ENCODE results near the gene VPS26C.

The VPS26C gene

GRCh38 chr21:37251294-37251634 lies 15.9 kb downstream of the VPS26C start:
- FAIRE-seq, result no peak
- TF ChIP-seq POLR2A (IDR thresholded peaks at IDR 0.05; ENCODE audit: low read depth, low read length), result no peak
- no peak for DNase-seq (ENCODE audit: insufficient read length, low spot score)

GRCh38 chr21:37249112-37249904 lies 17.8 kb downstream of the VPS26C start:
- no peak for TF ChIP-seq POLR2A (IDR thresholded peaks at IDR 0.05; ENCODE audit: low read depth, low read length)
- FAIRE-seq (no peak), DNase-seq (ENCODE audit: insufficient read length, low spot score) (no peak)

GRCh38 chr21:37248298-37248697 lies 18.8 kb downstream of the VPS26C start:
- no peak for TF ChIP-seq POLR2A (IDR thresholded peaks at IDR 0.05; ENCODE audit: low read depth, low read length)
- DNase-seq (ENCODE audit: insufficient read length, low spot score), result no peak
- no peak for FAIRE-seq

- no peak for FAIRE-seq
- DNase-seq (ENCODE audit: insufficient read length, low spot score), result no peak
- TF ChIP-seq POLR2A (IDR thresholded peaks at IDR 0.05; ENCODE audit: low read depth, low read length), result no peak
Observed at GRCh38 chr21:37245151-37245550, 22.0 kb downstream of the VPS26C start.

GRCh38 chr21:37244501-37245095 lies 22.5 kb downstream of the VPS26C start:
- DNase-seq (ENCODE audit: insufficient read length, low spot score) (no peak), FAIRE-seq (no peak)
- no peak for TF ChIP-seq POLR2A (IDR thresholded peaks at IDR 0.05; ENCODE audit: low read depth, low read length)

GRCh38 chr21:37243961-37244360 lies 23.2 kb downstream of the VPS26C start:
- TF ChIP-seq POLR2A (IDR thresholded peaks at IDR 0.05; ENCODE audit: low read depth, low read length), result no peak
- FAIRE-seq (no peak), DNase-seq (ENCODE audit: insufficient read length, low spot score) (no peak)

GRCh38 chr21:37241426-37241825 lies 25.7 kb downstream of the VPS26C start:
- no peak for DNase-seq (ENCODE audit: insufficient read length, low spot score)
- TF ChIP-seq POLR2A (IDR thresholded peaks at IDR 0.05; ENCODE audit: low read depth, low read length), result no peak
- FAIRE-seq, result no peak

GRCh38 chr21:37240978-37241377 lies 26.2 kb downstream of the VPS26C start:
- DNase-seq (ENCODE audit: insufficient read length, low spot score) (no peak), FAIRE-seq (no peak)
- no peak for TF ChIP-seq POLR2A (IDR thresholded peaks at IDR 0.05; ENCODE audit: low read depth, low read length)

- no peak for TF ChIP-seq POLR2A (IDR thresholded peaks at IDR 0.05; ENCODE audit: low read depth, low read length)
- FAIRE-seq (no peak), DNase-seq (ENCODE audit: insufficient read length, low spot score) (no peak)
Observed at GRCh38 chr21:37237764-37238163, 29.4 kb downstream of the VPS26C start.

GRCh38 chr21:37237346-37237745 lies 29.8 kb downstream of the VPS26C start:
- TF ChIP-seq POLR2A (IDR thresholded peaks at IDR 0.05; ENCODE audit: low read depth, low read length), result no peak
- FAIRE-seq (no peak), DNase-seq (ENCODE audit: insufficient read length, low spot score) (no peak)

- no peak for DNase-seq (ENCODE audit: insufficient read length, low spot score)
- FAIRE-seq, result no peak
- no peak for TF ChIP-seq POLR2A (IDR thresholded peaks at IDR 0.05; ENCODE audit: low read depth, low read length)
Observed at GRCh38 chr21:37233551-37234146, 33.5 kb downstream of the VPS26C start.

- TF ChIP-seq POLR2A (IDR thresholded peaks at IDR 0.05; ENCODE audit: low read depth, low read length), result no peak
- no peak for FAIRE-seq
- no peak for DNase-seq (ENCODE audit: insufficient read length, low spot score)
Observed at GRCh38 chr21:37232274-37233018, 34.7 kb downstream of the VPS26C start.

- FAIRE-seq, result no peak
- no peak for DNase-seq (ENCODE audit: insufficient read length, low spot score)
- TF ChIP-seq POLR2A (IDR thresholded peaks at IDR 0.05; ENCODE audit: low read depth, low read length), result no peak
Observed at GRCh38 chr21:37231671-37232070, 35.5 kb downstream of the VPS26C start.

GRCh38 chr21:37231249-37231645 lies 35.9 kb downstream of the VPS26C start:
- no peak for FAIRE-seq
- TF ChIP-seq POLR2A (IDR thresholded peaks at IDR 0.05; ENCODE audit: low read depth, low read length), result no peak

More at GRCh38 chr21:37231249-37231645, 35.9 kb downstream of the VPS26C start:
- DNase-seq (ENCODE audit: insufficient read length, low spot score), result no peak

Data from H54 (cell line).